Stimulated activated CD4-positive, alpha-beta T cell treated with anti-CD3 and anti-CD28 coated beads, TNF-alpha, amount 100 ng/mL, for 1 hour (primary cell): ENCODE measurements around the gene CDH26.

Source experiments
- DNase-seq, 3 donors: peaks; one replicate each; pipeline ENCODE4 v3.0.0-alpha.2; 2020; ENCODE audit warnings: low read depth in 3 of 3, low spot score in 1 of 3

CDH26 gene

DNA sequence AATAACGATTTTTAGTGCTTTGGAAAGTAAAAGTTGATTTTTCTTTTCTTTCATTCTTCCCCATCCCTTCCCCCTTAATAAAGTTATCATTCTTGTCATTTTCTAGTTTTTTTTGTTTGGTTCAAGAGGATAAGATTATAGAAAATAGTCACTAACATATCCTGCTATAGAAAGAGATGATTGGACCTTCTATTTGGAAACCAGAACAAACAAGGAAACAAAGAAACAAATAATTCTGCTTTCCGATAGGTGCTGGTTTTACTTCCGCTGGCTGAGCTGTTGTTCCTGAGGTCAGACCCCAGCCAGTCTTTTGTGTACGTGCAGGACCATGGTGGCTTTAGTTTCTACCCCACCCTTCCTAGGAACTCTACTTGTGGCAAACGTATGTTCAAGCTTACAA lies at the start of gene CDH26:
Gene CDH26, plus strand, starts transcription at position 301 of the 400 bp plus-strand sequence. CDS start 304 bp downstream, outside the sequence.
- no peak for DNase-seq

DNA sequence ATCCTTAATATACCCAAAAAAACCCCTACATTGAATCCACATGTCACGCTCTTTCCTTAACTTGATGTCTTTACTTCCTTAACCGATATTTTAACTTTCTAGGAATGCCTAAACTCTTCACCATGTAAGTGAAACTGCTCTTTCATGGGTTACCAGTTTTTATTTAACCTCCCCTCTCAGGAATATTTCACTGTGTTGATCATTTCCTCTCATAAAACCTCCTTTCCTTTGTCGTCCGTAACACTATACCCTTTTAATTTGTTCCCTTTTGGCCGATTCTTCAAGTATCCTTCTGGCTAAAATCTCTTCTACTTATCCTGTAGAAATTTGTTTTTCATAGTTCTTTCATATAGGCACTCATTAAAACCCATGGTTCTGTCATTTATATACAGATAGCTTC lies 49.4 kb upstream of the CDH26 start:
- no peak for DNase-seq

- DNase-seq, result no peak
These were observed 47.2 kb upstream of the CDH26 start for GRCh38 chr20:59911041-59911440.

DNA sequence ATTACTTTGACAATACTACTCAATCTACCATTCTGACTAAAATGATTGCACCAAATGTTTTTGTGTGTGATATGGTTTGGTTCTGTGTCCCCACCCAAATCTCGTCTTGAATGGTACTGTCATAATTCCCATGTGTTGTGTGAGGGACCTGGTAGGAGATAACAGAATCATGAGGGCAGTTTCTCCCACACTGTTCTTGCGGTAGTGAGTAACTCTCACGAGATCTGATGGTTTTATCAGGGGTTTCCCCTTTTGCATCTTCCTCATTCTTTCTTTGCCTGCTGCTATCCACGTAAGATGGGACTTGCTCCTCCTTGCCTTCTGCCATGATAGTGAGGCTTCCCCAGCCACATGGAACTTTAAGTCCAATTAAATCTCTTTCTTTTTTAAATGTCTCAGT lies 45.6 kb upstream of the CDH26 start:
- no peak for DNase-seq

DNA sequence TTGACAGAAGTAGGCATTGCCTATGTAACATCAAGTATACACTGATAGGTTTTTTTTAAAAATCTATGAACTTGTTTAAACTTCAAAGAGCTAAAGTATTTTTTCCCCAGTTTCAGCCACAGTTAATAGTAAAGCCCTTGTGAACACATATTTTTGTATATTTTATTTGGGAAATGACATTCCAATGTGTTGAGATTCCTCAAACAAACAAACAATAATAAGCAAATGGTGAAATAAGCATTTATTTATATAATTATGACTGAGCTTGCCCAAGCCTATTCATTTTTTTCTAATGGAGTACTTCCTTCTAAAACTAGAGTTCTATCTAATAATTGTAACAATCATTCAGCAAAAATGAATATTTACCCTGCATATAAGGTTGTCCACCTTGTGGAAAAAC lies 37.3 kb upstream of the CDH26 start:
- DNase-seq, result no peak

DNA sequence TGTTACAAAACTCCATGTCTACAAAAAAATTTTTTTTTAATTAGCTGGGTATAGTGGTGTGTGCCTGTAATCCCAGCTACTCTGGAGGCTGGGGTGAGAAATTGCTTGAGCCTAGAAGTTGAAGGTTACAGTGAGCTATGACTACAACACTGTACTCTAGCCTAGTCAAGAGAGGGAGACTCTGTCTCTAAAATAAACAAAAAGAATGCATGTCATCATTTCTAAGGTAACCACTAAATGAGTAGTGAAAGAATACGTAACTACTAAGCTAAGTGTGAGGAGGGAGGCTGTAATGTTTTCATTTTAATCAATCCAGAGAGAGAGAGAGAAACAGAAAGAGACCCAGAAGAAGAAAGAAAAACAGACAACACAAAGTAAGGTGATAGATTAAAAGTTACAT lies 34.7 kb upstream of the CDH26 start:
- DNase-seq, result no peak

GRCh38 chr20:59925359-59925758 lies 32.9 kb upstream of the CDH26 start:
- no peak for DNase-seq

GRCh38 chr20:59925899-59926298 lies 32.3 kb upstream of the CDH26 start:
- DNase-seq, result no peak

DNA sequence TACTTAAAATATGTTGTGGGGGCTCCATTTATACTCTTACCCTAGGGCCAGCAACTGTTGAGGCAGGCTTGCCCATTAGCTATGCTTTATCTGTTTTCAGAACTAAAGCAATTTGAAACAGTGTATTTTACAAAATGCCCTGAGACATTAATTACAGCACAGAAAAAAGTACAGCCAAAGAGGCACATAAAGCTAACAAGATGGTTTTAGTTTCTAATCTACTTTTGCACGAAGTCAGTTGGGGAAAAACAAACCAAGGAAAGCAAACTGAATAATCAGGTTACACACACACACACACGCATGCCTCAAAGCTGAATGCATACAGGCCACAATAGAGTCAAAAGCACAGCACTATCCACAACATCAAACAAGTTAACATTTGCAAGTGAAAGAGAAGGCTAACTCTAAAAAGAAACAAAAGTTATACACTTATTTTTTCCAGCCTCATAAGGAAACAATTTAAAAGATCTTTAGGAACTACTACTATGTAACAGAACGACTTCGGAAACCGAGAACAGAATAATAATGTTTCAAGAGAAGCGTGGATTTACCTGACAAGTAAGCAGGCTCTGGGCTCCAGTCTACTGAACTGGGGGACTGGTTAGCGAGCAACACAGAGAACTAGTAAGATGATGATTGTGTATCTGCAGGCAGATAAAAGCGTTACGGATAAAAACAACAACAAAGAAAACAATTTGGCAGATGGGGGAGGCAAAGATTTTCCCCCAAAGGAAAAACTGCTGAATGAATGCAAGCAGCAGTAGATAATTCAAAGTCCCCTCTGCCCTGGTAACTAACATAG lies 26.5 kb upstream of the CDH26 start:
- no peak for DNase-seq

DNA sequence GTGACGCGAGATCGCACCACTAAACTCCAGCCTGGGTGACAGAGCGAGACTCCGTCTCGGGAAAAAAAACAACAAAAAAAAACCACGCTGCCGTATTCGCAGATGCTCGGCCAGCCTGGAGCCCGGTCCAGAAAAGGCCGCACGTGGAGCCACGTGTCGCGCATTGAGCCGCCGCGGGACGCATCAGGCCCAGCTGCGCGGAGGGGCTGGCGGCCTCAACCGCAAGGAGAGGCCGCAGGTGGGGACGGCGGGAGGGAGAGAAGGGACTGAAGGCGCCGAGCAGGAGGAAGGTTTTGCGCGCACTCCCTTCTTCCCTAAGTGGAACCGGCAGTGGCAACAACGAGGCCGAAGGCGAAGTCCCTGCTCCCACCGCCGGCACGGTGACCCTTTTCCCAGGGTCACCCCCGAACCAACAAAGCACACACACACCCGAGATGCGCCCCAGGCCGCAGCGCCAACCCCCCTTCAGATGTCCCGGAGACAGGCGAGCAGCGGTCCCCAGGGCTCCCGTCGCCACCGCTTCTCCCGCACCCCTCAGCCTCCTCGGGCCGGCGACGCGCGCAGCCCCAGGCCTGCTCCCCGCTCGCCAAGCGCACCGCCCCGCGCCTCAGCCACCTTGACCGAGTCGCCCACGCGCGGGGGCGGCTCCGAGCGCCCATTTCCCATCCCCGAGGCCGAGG lies 25.5 kb upstream of the CDH26 start:
- no peak for DNase-seq

DNA sequence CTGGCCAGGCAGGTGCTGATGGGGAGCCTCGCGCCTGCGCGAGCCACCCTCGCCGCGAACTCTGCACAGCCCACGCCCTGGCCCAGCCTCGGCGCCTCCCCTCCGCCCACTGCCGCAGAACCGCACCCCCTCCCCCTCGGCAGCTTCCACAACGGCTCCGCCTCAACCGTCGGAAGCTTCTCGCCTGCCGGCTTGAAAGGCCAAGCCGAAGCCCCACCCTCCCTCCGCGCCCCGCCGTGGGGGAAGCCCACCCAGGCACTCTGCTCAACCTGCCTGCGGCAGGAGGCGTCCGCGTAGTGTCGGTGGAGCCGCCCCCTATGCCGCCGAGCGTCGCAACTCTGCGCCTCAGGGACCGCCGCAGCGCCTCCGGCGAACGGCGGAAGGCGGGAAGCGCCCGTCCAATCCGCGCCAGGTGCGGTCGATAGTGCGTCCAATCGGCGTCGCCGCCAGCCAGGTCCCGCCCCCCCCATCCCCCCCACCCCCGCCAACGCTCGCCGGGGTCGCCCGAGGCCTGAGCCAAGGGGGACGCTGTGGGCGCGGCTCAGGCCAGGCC lies 24.9 kb upstream of the CDH26 start, which contains the start of gene SYCP2:
Gene SYCP2, minus strand, starts transcription at position 342 of the 553 bp plus-strand sequence. CDS start 11,224 bp downstream, outside the sequence.
- DNase-seq, result peak in 1 of 3 donors; percentile 46

DNA sequence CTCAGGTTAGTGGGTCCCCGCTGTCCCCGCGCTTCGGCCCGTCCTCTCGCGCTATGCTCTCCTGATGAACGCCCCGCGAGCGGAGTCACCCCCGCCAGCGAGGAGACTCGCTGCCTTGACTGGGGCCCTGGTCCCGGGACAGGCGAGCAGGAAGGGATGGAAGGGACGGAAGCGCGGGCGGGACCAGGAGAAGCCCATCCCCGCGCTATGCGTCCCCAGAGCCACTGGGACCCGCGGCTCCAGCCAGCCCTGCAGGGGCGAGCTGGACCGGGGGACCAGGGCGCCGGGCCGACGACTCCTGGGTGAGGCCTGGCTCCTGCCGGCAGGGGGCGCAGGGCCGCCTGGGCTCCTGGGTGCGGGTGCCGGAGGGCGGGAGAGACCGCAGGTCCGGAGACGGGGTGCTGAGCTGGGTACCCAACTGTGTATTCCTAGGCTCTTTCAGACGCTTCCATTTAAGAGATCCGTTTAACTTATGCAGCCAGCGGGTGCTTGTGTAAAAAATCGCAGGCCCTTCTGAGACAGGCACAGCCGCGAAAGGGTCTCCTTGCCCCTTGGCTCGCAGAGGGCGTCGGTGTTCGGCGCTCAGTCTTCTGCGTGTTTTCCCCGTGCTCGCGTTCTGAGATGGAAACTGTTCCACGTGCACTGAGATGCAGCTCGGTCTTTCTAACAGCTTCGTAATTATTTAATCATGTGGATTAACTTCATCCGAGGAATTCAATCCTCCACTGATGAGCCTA lies 24.2 kb upstream of the CDH26 start:
- peak; percentile 45 to 71 (median 49) for DNase-seq

GRCh38 chr20:59935457-59936185 lies 22.6 kb upstream of the CDH26 start:
- DNase-seq, result no peak

DNA sequence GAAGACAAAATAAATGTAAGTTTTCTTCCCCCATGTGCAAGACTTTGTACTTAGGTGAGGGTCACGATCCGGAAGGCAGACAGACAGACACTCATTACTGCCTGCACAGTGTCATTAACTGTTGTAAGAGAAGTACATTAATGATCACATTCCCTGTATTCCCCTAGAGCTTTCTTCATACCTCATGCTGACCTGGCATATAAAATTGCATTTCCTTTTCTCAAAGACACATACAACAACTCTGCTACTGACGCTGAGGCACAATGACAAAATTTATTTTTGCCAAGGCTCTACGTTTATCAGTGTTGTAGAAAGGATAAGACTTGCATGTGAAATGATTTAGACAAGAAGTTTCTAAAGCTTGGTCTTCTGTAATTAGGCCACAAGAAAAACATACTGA lies 21.8 kb upstream of the CDH26 start:
- DNase-seq, result no peak

GRCh38 chr20:59937150-59937549 lies 21.1 kb upstream of the CDH26 start:
- no peak for DNase-seq

GRCh38 chr20:59938221-59938620 lies 20.0 kb upstream of the CDH26 start:
- DNase-seq, result no peak

- no peak for DNase-seq
These were observed 19.5 kb upstream of the CDH26 start for GRCh38 chr20:59938696-59939051.

- no peak for DNase-seq
These were observed 19.0 kb upstream of the CDH26 start for GRCh38 chr20:59939052-59939878.

GRCh38 chr20:59939879-59940128 lies 18.4 kb upstream of the CDH26 start:
- no peak for DNase-seq
